KG1 (cell line): Measurements from ENCODE around the gene YPEL3.

Experiments used
- DNase-seq: peaks from one replicate; lab custom pipeline; 2025; lab: John Stamatoyannopoulos, UW

Gene YPEL3

GRCh38 chr16:30069611-30070462, 26.2 kb downstream of the YPEL3 start:
- no peak for DNase-seq

GRCh38 chr16:30068750-30069610, 27.0 kb downstream of the YPEL3 start:
- no peak for DNase-seq

GRCh38 chr16:30068333-30068732, 27.7 kb downstream of the YPEL3 start:
- DNase-seq: no peak

GRCh38 chr16:30067584-30067916, 28.5 kb downstream of the YPEL3 start:
- no peak for DNase-seq

- DNase-seq: no peak
These were observed 29.0 kb downstream of the YPEL3 start for GRCh38 chr16:30066761-30067583.

GRCh38 chr16:30065943-30066760, 29.9 kb downstream of the YPEL3 start:
- DNase-seq: no peak

- peak; percentile 94 for DNase-seq
These were observed 30.7 kb downstream of the YPEL3 start, which contains the start of gene ALDOA for GRCh38 chr16:30065102-30065942. TSS of gene ALDOA (plus strand) at chr16:30065760. CDS start at chr16:30066898, 1,138 bp downstream.

GRCh38 chr16:30064729-30065101, 31.3 kb downstream of the YPEL3 start:
- DNase-seq: no peak

- DNase-seq: peak; percentile 79
These were observed 31.9 kb downstream of the YPEL3 start for GRCh38 chr16:30063893-30064728.

GRCh38 chr16:30063278-30063892, 32.6 kb downstream of the YPEL3 start:
- no peak for DNase-seq

- no peak for DNase-seq
These were observed 35.0 kb downstream of the YPEL3 start for GRCh38 chr16:30060836-30061554.

GRCh38 chr16:30060346-30060745, 35.7 kb downstream of the YPEL3 start:
- no peak for DNase-seq

GRCh38 chr16:30054959-30055553, 41.0 kb downstream of the YPEL3 start:
- peak; percentile 10 for DNase-seq

GRCh38 chr16:30054451-30054850, 41.6 kb downstream of the YPEL3 start:
- DNase-seq: no peak

- DNase-seq: no peak
These were observed 42.5 kb downstream of the YPEL3 start for GRCh38 chr16:30053376-30054015.

- DNase-seq: peak; percentile 73
These were observed 43.2 kb downstream of the YPEL3 start for GRCh38 chr16:30052671-30053372.

- DNase-seq: no peak
These were observed 44.5 kb downstream of the YPEL3 start for GRCh38 chr16:30051518-30051917.
